Lower leg skin (tissue), 3 donors: Measurements from ENCODE around the gene NR2F1-AS1.

Experiments
- CTCF ChIP-seq, 3 donors: fragments of 450-650 bp; IDR thresholded peaks; one replicate each; pipeline ENCODE4 v1.5.1; 2016; ENCODE audit warnings: antibody characterized with exemption in 3 of 3, mild to moderate bottlenecking in 3 of 3, moderate library complexity in 2 of 3
- POLR2A ChIP-seq, 2 donors: fragments of 450-650 bp; IDR thresholded peaks; one replicate each; pipeline ENCODE4 v1.6.1; 2016 to 2017; ENCODE audit warnings: antibody characterized with exemption in 2 of 2, mild to moderate bottlenecking in 1 of 2, moderate library complexity in 1 of 2

GRCh38 chr5:93599399-93600120 lies 18.5 kb upstream of the NR2F1-AS1 start:
- TF ChIP-seq POLR2A (IDR thresholded peaks at IDR 0.05), result no peak
- TF ChIP-seq CTCF (IDR thresholded peaks at IDR 0.05), result no peak
